Activated naive CD4-positive, alpha-beta T cell treated with anti-CD3 and anti-CD28 coated beads, Interleukin-2, amount 50 U/mL, for 24 hours (primary cell): ENCODE results near the gene CDCA8.
A peak's percentile ranks its signal among the peaks of the same experiment; 100 is the strongest.
"Not testable (repeated sequence)": the region's sequence is repeated elsewhere in the genome, so short reads cannot be mapped to it uniquely, and the experiment has no call there.

Source experiments
- H3K27ac Mint-ChIP-seq: one replicate; pipeline ENCODE4 v1.8.0; 2021; ENCODE audit warnings: mild to moderate bottlenecking, mixed read lengths
- H3K27me3 Mint-ChIP-seq: one replicate; pipeline ENCODE4 v1.8.0; 2021; ENCODE audit warnings: mixed read lengths
- H3K36me3 Mint-ChIP-seq: one replicate; pipeline ENCODE4 v1.8.0; 2021; ENCODE audit warnings: mixed read lengths
- H3K4me1 Mint-ChIP-seq: one replicate; pipeline ENCODE4 v1.8.0; 2021; ENCODE audit warnings: mixed read lengths
- H3K4me3 Mint-ChIP-seq: one replicate; pipeline ENCODE4 v1.8.0; 2021; ENCODE audit warnings: mild to moderate bottlenecking, mixed read lengths
- H3K9me3 Mint-ChIP-seq: one replicate; pipeline ENCODE4 v1.8.0; 2021; ENCODE audit warnings: mixed read lengths

Gene CDCA8

GRCh38 chr1:37663426-37664000 lies 28.8 kb upstream of the CDCA8 start:
- peaks cover 2% of the 10 kb centered on the region for H3K27me3 Mint-ChIP-seq
- H3K36me3 Mint-ChIP-seq = no peaks in the 10 kb centered on the region
- no peak overlapping the region for H3K27ac Mint-ChIP-seq
- H3K9me3 Mint-ChIP-seq = no peaks in the 10 kb centered on the region
- H3K4me1 Mint-ChIP-seq = no peaks in the 10 kb centered on the region
- H3K4me3 Mint-ChIP-seq = no peak overlapping the region

DNA sequence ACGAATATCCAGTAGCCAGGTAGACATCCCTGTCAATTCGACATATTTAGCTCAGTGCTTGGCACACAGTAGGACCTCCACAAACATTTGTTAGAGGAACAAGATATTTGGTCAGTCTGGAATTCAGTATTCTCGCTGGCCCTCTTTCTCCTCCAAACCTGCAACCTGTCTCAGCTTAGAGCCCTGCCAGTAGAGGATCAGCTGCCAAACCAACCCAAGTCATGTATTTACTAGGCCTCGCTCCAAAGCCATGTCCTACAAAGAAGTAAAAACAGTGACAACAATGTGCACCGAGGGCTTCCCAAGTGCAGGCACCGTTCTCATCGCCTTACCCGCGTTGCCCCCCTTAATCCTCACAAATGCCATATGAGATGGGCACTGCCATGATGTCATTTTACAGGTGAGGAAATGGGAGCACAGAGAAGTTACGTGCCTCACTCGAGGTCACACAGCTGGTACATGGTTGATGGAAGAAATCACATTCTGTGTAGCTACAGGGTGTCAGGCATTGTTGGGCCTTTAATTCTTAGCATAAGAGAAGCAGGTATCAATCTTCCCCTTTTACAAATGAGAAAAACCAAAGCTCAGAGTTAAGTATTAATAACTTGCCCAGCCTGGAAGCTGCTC lies 26.0 kb upstream of the CDCA8 start:
- Mint-ChIP-seq H3K36me3 (no peaks in the 10 kb centered on the region), H3K9me3 (no peaks in the 10 kb centered on the region), H3K4me3 (no peak overlapping the region), H3K27ac (no peak overlapping the region), H3K27me3 (no peaks in the 10 kb centered on the region), H3K4me1 (no peaks in the 10 kb centered on the region)

DNA sequence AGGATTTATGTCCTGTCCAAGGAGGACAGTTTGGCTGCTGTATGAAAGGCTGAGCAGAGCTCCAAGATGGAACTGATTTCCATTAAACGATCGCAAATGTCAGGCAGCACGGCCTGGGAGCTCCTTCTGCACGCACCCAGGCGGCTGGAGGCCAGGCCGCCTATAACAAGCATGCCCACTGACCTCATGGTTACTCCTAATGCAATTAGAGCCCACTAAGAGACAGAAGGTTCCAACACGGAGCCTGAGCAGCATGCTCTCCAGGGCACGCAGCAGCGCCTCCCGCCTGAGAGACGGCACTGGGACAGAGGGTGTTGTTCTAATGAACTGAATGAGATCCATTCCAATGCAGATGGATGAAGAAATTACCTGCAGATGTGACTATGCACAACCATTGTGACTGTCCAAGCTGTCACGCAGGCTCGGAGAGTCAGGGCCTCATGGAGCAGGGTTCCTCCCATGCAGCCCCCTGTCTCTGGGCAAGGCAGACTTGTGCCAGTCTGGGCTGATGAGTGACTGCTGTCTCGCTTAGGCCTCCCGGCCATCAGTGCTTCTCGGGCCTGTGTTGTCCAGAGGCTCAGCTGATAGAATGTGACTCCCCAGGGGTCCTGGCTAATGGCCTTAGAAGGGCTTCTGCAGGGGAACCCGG lies 25.2 kb upstream of the CDCA8 start:
- no peaks in the 10 kb centered on the region for H3K9me3 Mint-ChIP-seq
- H3K4me3 Mint-ChIP-seq = no peak overlapping the region
- H3K4me1 Mint-ChIP-seq = no peaks in the 10 kb centered on the region
- H3K27ac Mint-ChIP-seq = no peak overlapping the region
- peaks cover 2% of the 10 kb centered on the region for H3K27me3 Mint-ChIP-seq
- H3K36me3 Mint-ChIP-seq = no peaks in the 10 kb centered on the region

DNA sequence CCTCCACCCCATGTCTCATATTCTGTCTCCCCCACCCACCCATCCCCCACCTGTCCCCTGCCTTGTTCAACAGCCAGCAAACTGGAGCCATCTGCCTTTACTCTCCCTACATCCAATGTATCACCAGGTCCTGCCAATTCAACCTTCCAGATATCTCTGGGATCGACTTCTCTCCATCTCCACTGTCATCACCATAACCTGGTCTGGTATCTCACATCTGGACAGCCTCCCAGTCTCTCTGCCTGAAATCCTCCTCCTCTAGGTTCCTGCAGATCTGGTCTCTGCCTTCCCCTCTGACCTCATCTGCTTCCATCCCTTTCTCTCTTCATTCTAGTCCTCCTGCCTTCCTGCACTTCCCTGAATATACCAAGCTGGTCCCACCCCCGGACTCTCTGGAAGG lies 22.2 kb upstream of the CDCA8 start:
- no peak overlapping the region for H3K27ac Mint-ChIP-seq
- no peaks in the 10 kb centered on the region for H3K36me3 Mint-ChIP-seq
- H3K4me1 Mint-ChIP-seq = peaks cover 3% of the 10 kb centered on the region
- peaks cover 2% of the 10 kb centered on the region for H3K27me3 Mint-ChIP-seq
- no peaks in the 10 kb centered on the region for H3K9me3 Mint-ChIP-seq
- H3K4me3 Mint-ChIP-seq = no peak overlapping the region

GRCh38 chr1:37671261-37671660 lies 21.1 kb upstream of the CDCA8 start:
- H3K27ac Mint-ChIP-seq = no peak overlapping the region
- H3K36me3 Mint-ChIP-seq = no peaks in the 10 kb centered on the region
- no peaks in the 10 kb centered on the region for H3K9me3 Mint-ChIP-seq
- H3K4me1 Mint-ChIP-seq = peaks cover 3% of the 10 kb centered on the region
- H3K27me3 Mint-ChIP-seq = peaks cover 2% of the 10 kb centered on the region
- H3K4me3 Mint-ChIP-seq = no peak overlapping the region

- Mint-ChIP-seq H3K9me3 (no peaks in the 10 kb centered on the region), H3K36me3 (no peaks in the 10 kb centered on the region), H3K27ac (no peak overlapping the region), H3K27me3 (peaks cover 2% of the 10 kb centered on the region), H3K4me3 (no peak overlapping the region), H3K4me1 (peaks cover 3% of the 10 kb centered on the region)
Measured at GRCh38 chr1:37672136-37672870, 20.0 kb upstream of the CDCA8 start.

DNA sequence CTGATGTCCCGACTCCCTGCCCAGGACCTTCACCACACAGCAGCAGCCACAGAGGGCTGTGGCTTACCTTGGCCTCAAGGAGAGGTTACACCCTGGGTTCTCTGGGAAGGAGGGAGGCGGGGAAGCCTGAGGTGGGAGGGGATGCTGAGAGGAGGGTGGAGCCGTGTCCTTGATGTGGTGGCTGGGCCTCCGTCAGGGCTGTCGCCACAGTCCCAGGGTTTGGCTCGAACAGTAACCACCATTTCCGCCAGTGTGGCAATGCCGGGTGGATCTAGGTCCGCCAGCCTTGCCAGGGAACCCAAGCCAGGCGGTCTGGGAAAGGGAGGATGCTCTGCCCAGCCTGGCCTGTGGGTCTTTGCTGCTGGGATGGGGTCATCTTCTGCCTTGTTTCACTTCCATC lies 18.4 kb upstream of the CDCA8 start:
- Mint-ChIP-seq H3K27ac (peak overlapping the region; percentile 52), H3K36me3 (no peaks in the 10 kb centered on the region), H3K27me3 (peaks cover 2% of the 10 kb centered on the region), H3K4me1 (peaks cover 3% of the 10 kb centered on the region), H3K4me3 (no peak overlapping the region), H3K9me3 (no peaks in the 10 kb centered on the region)

DNA sequence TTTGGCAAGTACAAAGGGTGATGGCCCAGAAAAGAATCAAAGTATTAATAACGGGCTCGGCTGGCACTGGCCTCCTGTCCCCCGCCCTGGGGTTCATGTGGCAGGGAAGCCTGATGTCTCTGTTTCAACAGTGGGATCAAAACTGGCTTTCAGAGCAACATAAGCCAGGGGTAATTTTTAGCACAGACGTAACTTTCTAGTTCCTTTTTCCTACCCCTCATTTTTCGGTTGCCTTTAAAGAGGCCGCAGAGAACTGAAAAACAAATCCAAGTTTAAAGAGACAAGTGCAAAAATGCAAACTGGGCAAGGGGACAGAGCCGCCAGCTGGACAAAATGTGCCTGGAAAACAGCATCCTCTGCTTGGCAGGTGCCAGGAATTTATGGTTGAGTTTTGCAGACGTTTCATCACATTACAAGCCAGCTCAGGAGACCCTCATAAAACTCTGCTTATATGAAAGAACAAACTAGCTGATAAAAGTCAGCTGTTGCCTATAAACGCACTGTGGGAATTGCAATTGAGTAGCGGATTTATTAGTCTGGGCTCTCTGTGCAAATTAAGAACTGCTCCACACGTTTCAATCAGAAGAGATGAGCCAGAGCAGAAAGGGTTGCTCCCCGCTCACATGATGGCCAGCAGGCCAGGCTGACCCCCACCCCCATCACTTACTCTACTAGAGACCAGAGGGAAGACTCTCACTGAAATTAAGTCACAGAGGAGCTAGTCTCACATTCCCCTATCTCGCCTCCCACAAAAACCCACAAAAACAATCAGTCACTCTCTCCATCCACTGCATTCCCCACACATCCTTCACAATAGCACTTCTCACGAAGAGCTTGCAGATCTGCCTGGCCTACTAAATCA lies 15.8 kb upstream of the CDCA8 start:
- no peaks in the 10 kb centered on the region for H3K9me3 Mint-ChIP-seq
- H3K36me3 Mint-ChIP-seq = no peaks in the 10 kb centered on the region
- H3K4me3 Mint-ChIP-seq = no peak overlapping the region
- no peak overlapping the region for H3K27ac Mint-ChIP-seq
- peaks cover 1% of the 10 kb centered on the region for H3K27me3 Mint-ChIP-seq
- peaks cover 3% of the 10 kb centered on the region for H3K4me1 Mint-ChIP-seq

GRCh38 chr1:37677143-37677439 lies 15.2 kb upstream of the CDCA8 start:
- Mint-ChIP-seq H3K27me3 (no peaks in the 10 kb centered on the region), H3K36me3 (no peaks in the 10 kb centered on the region), H3K9me3 (no peaks in the 10 kb centered on the region), H3K27ac (no peak overlapping the region), H3K4me1 (peaks cover 4% of the 10 kb centered on the region), H3K4me3 (no peak overlapping the region)

GRCh38 chr1:37677808-37678207 lies 14.5 kb upstream of the CDCA8 start:
- Mint-ChIP-seq H3K27me3 (no peaks in the 10 kb centered on the region), H3K4me3 (no peak overlapping the region), H3K27ac (no peak overlapping the region), H3K4me1 (peaks cover 7% of the 10 kb centered on the region), H3K36me3 (no peaks in the 10 kb centered on the region), H3K9me3 (no peaks in the 10 kb centered on the region)

GRCh38 chr1:37680933-37681332 lies 11.4 kb upstream of the CDCA8 start:
- Mint-ChIP-seq H3K27me3 (no peaks in the 10 kb centered on the region), H3K36me3 (peaks cover 6% of the 10 kb centered on the region), H3K27ac (peak overlapping the region; percentile 60), H3K4me3 (no peak overlapping the region), H3K9me3 (no peaks in the 10 kb centered on the region), H3K4me1 (peaks cover 8% of the 10 kb centered on the region)

DNA sequence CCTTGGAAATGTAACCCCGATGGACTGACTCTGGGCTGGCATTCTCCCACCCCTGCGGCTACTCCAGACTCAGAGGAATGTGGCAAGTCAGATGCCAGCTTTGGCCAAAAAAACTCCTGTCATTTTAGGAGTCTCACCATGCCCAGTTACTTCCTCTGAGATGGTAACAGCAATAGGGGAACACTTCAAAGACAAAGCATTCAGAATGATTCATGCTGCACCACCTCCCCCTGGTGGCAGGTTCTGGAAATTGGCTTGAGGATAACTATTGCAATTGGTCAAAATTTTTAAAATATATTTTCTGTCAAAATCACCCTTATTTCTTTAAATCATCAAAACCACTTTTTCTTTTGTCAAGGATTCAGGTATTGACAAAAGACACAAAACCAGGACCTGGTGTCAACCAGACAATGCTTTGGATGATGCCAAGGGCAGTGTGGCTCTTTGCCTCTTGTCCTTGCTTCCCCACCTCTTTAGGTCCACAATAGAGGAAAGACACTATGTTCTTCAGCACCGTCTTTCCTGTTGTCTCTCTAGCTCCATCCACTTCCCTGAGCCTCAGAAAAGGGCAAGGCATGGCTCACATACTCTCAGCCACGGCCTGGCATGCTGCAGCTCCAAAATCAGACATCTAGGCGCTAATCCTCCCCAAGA lies 9.9 kb upstream of the CDCA8 start:
- Mint-ChIP-seq H3K27ac (no peak overlapping the region), H3K36me3 (peaks cover 6% of the 10 kb centered on the region), H3K4me3 (peak overlapping the region; percentile 33), H3K27me3 (no peaks in the 10 kb centered on the region), H3K9me3 (no peaks in the 10 kb centered on the region), H3K4me1 (peaks cover 12% of the 10 kb centered on the region)

GRCh38 chr1:37684182-37684581 lies 8.1 kb upstream of the CDCA8 start:
- H3K27ac Mint-ChIP-seq, H3K9me3 Mint-ChIP-seq, H3K4me3 Mint-ChIP-seq, H3K27me3 Mint-ChIP-seq: not testable (repeated sequence)
- peaks cover 11% of the 10 kb centered on the region for H3K36me3 Mint-ChIP-seq
- H3K4me1 Mint-ChIP-seq = peaks cover 27% of the 10 kb centered on the region

- Mint-ChIP-seq H3K4me3 (no peak overlapping the region), H3K27ac (no peak overlapping the region), H3K27me3 (no peaks in the 10 kb centered on the region), H3K36me3 (peaks cover 16% of the 10 kb centered on the region), H3K9me3 (no peaks in the 10 kb centered on the region), H3K4me1 (peaks cover 37% of the 10 kb centered on the region)
Measured at GRCh38 chr1:37685722-37686121, 6.6 kb upstream of the CDCA8 start.

DNA sequence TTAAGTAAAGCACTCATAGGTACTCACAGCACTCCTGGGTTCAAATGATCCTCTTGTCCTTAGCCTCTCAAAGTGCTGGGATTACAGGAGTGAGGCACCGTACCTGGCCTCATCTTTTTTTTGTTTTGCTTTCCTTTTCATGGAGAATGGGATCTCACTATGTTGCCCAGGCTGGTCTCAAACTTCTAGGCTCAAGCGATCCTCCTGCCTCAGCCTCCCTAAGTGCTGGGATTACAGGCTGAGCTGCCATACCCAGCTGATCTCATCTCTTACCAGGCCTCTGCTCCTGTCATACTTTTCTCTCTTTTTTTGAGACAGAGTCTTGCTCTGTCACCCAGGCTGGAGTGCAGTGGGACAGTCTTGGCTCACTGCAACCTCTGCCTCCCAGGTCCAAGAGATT lies 4.6 kb upstream of the CDCA8 start:
- Mint-ChIP-seq H3K4me3 (peak overlapping the region; percentile 93), H3K27ac (peak overlapping the region; percentile 70), H3K36me3 (peaks cover 16% of the 10 kb centered on the region), H3K4me1 (peaks cover 43% of the 10 kb centered on the region)
- not testable (repeated sequence) for H3K9me3 Mint-ChIP-seq, H3K27me3 Mint-ChIP-seq
